ENCODE measurements around the gene NUDT7.

NUDT7 gene

GRCh38 chr16:77745972-77746371, 23.7 kb downstream of the NUDT7 start:
- no peak for DNase-seq
- Mint-ChIP-seq H3K27ac (no peak overlapping the region), H3K9me3 (no peaks in the 10 kb centered on the region), H3K27me3 (peaks cover 15% of the 10 kb centered on the region), H3K4me3 (no peak overlapping the region), H3K4me1 (ENCODE audit: low read depth) (no peaks in the 10 kb centered on the region), H3K36me3 (ENCODE audit: low read depth) (no peaks in the 10 kb centered on the region)

- H3K4me1 Mint-ChIP-seq (ENCODE audit: low read depth) = no peaks in the 10 kb centered on the region
- H3K4me3 Mint-ChIP-seq = no peak overlapping the region
- H3K36me3 Mint-ChIP-seq (ENCODE audit: low read depth) = no peaks in the 10 kb centered on the region
- peaks cover 17% of the 10 kb centered on the region for H3K27me3 Mint-ChIP-seq
- no peaks in the 10 kb centered on the region for H3K9me3 Mint-ChIP-seq
- no peak overlapping the region for H3K27ac Mint-ChIP-seq
- DNase-seq = no peak
Observed at GRCh38 chr16:77748421-77749005, 26.2 kb downstream of the NUDT7 start.

GRCh38 chr16:77749415-77749814, 27.1 kb downstream of the NUDT7 start:
- Mint-ChIP-seq H3K36me3 (ENCODE audit: low read depth) (no peaks in the 10 kb centered on the region), H3K9me3 (no peaks in the 10 kb centered on the region), H3K27ac (no peak overlapping the region), H3K27me3 (peaks cover 22% of the 10 kb centered on the region), H3K4me3 (no peak overlapping the region), H3K4me1 (ENCODE audit: low read depth) (no peaks in the 10 kb centered on the region)
- DNase-seq = no peak

- no peak for DNase-seq
- no peaks in the 10 kb centered on the region for H3K9me3 Mint-ChIP-seq
- H3K27ac Mint-ChIP-seq = no peak overlapping the region
- no peaks in the 10 kb centered on the region for H3K4me1 Mint-ChIP-seq (ENCODE audit: low read depth)
- H3K36me3 Mint-ChIP-seq (ENCODE audit: low read depth) = no peaks in the 10 kb centered on the region
- H3K27me3 Mint-ChIP-seq = peaks cover 22% of the 10 kb centered on the region
- no peak overlapping the region for H3K4me3 Mint-ChIP-seq
Observed at GRCh38 chr16:77758046-77758445, 35.7 kb downstream of the NUDT7 start.

DNA sequence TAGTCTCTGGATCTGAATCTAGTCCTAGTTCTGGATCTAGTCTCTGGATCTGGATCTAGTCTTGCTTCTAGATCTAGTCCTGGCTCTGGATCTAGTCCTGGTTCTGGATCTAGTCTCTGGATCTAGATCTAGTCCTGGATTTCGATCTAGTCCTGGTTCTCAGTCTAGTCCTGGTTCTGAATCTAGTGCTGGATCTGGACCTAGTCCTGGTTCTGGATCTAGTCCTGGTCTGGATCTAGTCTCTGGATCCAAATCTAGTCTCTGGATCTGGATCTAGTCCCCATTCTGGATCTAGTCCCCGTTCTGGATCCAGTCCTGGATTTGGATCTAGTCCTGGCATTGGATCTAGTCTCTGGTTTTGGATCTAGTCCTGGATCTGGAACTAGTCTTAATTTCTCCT, 36.2 kb downstream of the NUDT7 start:
- no peak for DNase-seq
- no peaks in the 10 kb centered on the region for H3K4me1 Mint-ChIP-seq (ENCODE audit: low read depth)
- H3K27me3 Mint-ChIP-seq = peaks cover 21% of the 10 kb centered on the region
- H3K27ac Mint-ChIP-seq = no peak overlapping the region
- no peaks in the 10 kb centered on the region for H3K36me3 Mint-ChIP-seq (ENCODE audit: low read depth)
- H3K9me3 Mint-ChIP-seq = no peaks in the 10 kb centered on the region
- H3K4me3 Mint-ChIP-seq = no peak overlapping the region

DNA sequence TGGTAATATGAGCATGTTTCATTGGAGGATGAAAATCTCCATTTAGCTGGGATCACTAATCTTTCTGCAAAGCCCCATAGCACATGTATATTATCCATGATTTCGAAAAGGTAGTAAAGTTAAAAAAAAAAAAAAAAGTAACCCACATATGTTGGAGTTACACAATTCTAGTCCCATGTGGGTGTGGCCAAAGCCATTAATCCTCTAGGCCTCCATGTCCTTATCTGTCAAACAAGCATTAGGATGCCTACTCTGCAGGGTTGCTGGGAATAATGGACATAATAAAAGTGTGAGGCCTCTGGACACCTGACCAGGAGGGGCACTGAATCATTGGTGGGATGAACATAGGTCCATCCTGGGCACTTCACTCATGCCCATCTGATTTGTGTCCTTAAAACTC, 36.9 kb downstream of the NUDT7 start:
- no peaks in the 10 kb centered on the region for H3K36me3 Mint-ChIP-seq (ENCODE audit: low read depth)
- H3K9me3 Mint-ChIP-seq = no peaks in the 10 kb centered on the region
- no peak for DNase-seq
- H3K4me3 Mint-ChIP-seq = no peak overlapping the region
- no peak overlapping the region for H3K27ac Mint-ChIP-seq
- H3K4me1 Mint-ChIP-seq (ENCODE audit: low read depth) = no peaks in the 10 kb centered on the region
- H3K27me3 Mint-ChIP-seq = peaks cover 17% of the 10 kb centered on the region

GRCh38 chr16:77759821-77760220, 37.5 kb downstream of the NUDT7 start:
- Mint-ChIP-seq H3K4me1 (ENCODE audit: low read depth) (no peaks in the 10 kb centered on the region), H3K4me3 (no peak overlapping the region), H3K36me3 (ENCODE audit: low read depth) (no peaks in the 10 kb centered on the region), H3K9me3 (no peaks in the 10 kb centered on the region), H3K27ac (no peak overlapping the region), H3K27me3 (peaks cover 17% of the 10 kb centered on the region)
- DNase-seq = no peak

GRCh38 chr16:77760800-77761199, 38.5 kb downstream of the NUDT7 start:
- Mint-ChIP-seq H3K36me3 (ENCODE audit: low read depth) (no peaks in the 10 kb centered on the region), H3K27me3 (peaks cover 13% of the 10 kb centered on the region), H3K4me1 (ENCODE audit: low read depth) (no peaks in the 10 kb centered on the region), H3K9me3 (no peaks in the 10 kb centered on the region), H3K27ac (no peak overlapping the region), H3K4me3 (no peak overlapping the region)
- DNase-seq = no peak

DNA sequence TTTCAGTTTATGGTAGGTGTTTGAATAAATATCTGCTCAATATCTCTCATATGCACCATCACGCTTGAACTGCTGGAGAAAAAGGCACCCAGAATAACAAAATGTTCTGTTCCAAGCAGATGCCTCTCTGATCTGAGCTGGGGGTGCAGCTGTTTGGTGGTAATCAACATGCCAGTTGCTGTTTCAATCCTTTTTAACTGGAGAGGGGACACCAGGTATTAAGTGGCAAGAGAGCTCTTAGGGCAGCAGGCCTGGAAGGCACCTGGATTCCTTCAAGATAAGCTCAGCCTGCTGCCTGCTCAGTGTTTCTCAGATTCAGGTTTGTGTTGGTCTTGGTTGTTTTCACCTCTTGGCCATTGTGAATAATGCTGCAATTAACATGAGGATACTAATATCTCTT, 38.9 kb downstream of the NUDT7 start:
- no peaks in the 10 kb centered on the region for H3K4me1 Mint-ChIP-seq (ENCODE audit: low read depth)
- no peaks in the 10 kb centered on the region for H3K9me3 Mint-ChIP-seq
- no peak for DNase-seq
- H3K27me3 Mint-ChIP-seq = peaks cover 9% of the 10 kb centered on the region
- H3K36me3 Mint-ChIP-seq (ENCODE audit: low read depth) = no peaks in the 10 kb centered on the region
- no peak overlapping the region for H3K27ac Mint-ChIP-seq
- H3K4me3 Mint-ChIP-seq = no peak overlapping the region

- Mint-ChIP-seq H3K27ac (no peak overlapping the region), H3K27me3 (peaks cover 6% of the 10 kb centered on the region), H3K9me3 (no peaks in the 10 kb centered on the region), H3K4me3 (no peak overlapping the region), H3K4me1 (ENCODE audit: low read depth) (no peaks in the 10 kb centered on the region), H3K36me3 (ENCODE audit: low read depth) (no peaks in the 10 kb centered on the region)
- no peak for DNase-seq
Observed at GRCh38 chr16:77762262-77762661, 39.9 kb downstream of the NUDT7 start.

DNA sequence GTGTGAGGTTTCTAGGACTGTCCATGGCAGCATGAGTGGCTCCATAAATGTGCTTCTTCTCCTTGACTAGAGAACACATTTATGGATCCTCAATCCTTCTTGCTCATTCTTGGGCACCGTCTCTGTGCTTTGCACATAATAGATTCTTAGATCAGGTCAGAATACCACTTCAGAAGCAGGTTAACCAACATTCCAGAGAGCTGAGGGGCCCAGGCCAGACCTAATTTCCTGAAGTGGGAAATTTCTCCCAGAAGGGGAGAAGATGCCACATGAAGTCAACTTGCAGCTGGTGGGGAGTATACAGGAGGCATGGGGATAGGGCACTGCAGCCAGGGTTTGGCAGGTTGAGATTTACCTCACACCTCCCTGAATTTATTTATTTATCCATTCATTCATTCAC, 41.7 kb downstream of the NUDT7 start:
- peaks cover 12% of the 10 kb centered on the region for H3K27me3 Mint-ChIP-seq
- H3K36me3 Mint-ChIP-seq (ENCODE audit: low read depth) = no peaks in the 10 kb centered on the region
- H3K27ac Mint-ChIP-seq = no peak overlapping the region
- no peak for DNase-seq
- no peak overlapping the region for H3K4me3 Mint-ChIP-seq
- H3K9me3 Mint-ChIP-seq = no peaks in the 10 kb centered on the region
- H3K4me1 Mint-ChIP-seq (ENCODE audit: low read depth) = no peaks in the 10 kb centered on the region

GRCh38 chr16:77767211-77767610, 44.9 kb downstream of the NUDT7 start:
- Mint-ChIP-seq H3K36me3 (ENCODE audit: low read depth) (no peaks in the 10 kb centered on the region), H3K4me1 (ENCODE audit: low read depth) (no peaks in the 10 kb centered on the region), H3K27me3 (peaks cover 12% of the 10 kb centered on the region)

GRCh38 chr16:77767826-77768225, 45.5 kb downstream of the NUDT7 start:
- H3K4me1 Mint-ChIP-seq (ENCODE audit: low read depth) = no peaks in the 10 kb centered on the region
- H3K9me3 Mint-ChIP-seq = no peaks in the 10 kb centered on the region
- H3K4me3 Mint-ChIP-seq = no peak overlapping the region
- H3K36me3 Mint-ChIP-seq (ENCODE audit: low read depth) = no peaks in the 10 kb centered on the region
- no peak for DNase-seq
- no peak overlapping the region for H3K27ac Mint-ChIP-seq
- peaks cover 10% of the 10 kb centered on the region for H3K27me3 Mint-ChIP-seq

More at GRCh38 chr16:77767211-77767610, 44.9 kb downstream of the NUDT7 start:
- H3K27ac Mint-ChIP-seq = no peak overlapping the region
- no peak for DNase-seq
- H3K4me3 Mint-ChIP-seq = no peak overlapping the region
- no peaks in the 10 kb centered on the region for H3K9me3 Mint-ChIP-seq

DNA sequence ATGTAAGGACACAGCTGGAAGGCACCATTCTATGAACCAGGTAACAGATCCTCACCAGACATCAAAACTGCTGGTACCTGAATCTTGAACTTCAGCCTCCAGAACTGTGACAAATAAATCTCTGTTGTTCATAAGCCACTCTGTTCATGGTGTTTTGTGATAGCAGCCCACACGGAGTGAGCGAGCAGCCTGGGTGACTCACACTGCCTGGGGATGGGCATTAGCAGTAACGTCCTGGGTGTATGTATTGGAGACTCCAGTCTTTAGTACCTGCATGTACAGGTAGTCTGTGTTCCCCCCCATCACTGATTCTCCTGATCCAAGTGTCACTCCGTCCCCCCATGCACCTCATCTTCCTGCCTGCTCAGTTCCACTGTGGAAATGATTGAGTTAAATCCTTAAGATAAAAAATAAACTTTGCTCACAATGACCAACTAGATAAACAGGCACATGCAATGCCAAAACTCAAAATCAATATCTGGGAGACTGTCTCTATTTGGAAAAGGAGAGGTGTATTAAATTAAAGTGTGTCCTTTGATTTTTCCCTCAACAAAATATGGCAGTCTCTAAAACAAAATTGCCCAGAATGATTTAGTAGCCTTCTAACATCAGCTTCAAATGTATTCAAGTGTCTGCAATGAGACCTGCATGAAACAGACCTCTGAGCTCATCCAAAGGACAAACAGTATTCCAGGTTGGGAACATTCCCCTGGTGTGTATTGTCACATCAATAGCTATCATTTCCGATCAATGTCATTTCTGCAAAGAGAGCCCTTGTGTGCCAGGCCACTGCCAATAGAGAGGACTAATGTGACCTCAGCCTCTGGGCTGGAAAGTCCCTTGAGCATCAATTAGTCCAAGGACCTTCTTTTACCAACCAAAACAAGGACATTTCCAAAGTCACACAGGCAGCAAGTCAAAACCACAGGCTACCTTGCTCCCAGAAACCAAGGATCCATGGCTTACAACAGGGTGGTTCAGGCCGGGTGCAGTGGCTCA, 53.9 kb downstream of the NUDT7 start:
- peaks cover 28% of the 10 kb centered on the region for H3K27me3 Mint-ChIP-seq
- no peak overlapping the region for H3K4me3 Mint-ChIP-seq
- H3K4me1 Mint-ChIP-seq (ENCODE audit: low read depth) = no peaks in the 10 kb centered on the region
- no peak overlapping the region for H3K27ac Mint-ChIP-seq
- H3K36me3 Mint-ChIP-seq (ENCODE audit: low read depth) = no peaks in the 10 kb centered on the region
- no peaks in the 10 kb centered on the region for H3K9me3 Mint-ChIP-seq
- no peak for DNase-seq

DNA sequence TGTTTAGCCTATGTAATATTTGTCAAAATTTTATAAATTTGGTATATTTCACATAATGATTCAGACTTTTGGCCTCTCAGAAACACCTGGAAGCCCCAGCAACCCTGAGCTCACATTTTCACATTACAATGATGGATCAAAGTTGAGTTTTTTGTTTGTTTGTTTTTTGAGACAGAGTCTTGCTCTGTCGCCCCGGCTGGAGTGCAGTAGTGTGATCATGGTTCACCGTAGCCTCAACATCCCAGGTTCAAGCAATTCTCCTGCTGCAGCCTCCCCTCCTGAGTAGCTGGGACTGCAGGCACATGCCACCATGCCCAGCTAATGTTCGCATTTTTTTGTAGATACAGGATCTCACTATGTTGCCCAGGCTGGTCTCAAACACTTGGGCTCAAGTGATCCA, 55.4 kb downstream of the NUDT7 start:
- Mint-ChIP-seq H3K9me3 (no peaks in the 10 kb centered on the region), H3K36me3 (ENCODE audit: low read depth) (no peaks in the 10 kb centered on the region), H3K4me3 (no peak overlapping the region), H3K27ac (no peak overlapping the region), H3K27me3 (peaks cover 28% of the 10 kb centered on the region), H3K4me1 (ENCODE audit: low read depth) (no peaks in the 10 kb centered on the region)
- DNase-seq = no peak

Data from activated T-cell treated with anti-CD3 and anti-CD28 coated beads, Interleukin-2, amount 50 U/mL, for 24 hours (primary cell).